SK-N-SH (cell line): Measurements from ENCODE around the gene SORBS1.

ENCODE experiments used
- CTCF ChIP-seq: fragments of 200-600 bp; sonication (generic); IDR thresholded peaks from 2 replicates; pipeline ENCODE4 v1.6.1; 2017; ENCODE audit warnings: antibody characterized with exemption, mild to moderate bottlenecking, moderate library complexity
- EP300 ChIP-seq, 2 experiments: IDR thresholded peaks; 2 replicates each; pipeline versions ENCODE4 v1.4.0 to v1.6.1; 2012; ENCODE audit warnings: borderline replicate concordance in 1 of 2, low read depth in 1 of 2, low read length in 1 of 2
- EZH2phosphoT487 ChIP-seq: fragments of 200-600 bp; sonication (generic); IDR thresholded peaks from 2 replicates; pipeline ENCODE4 v1.6.1; 2017; ENCODE audit warnings: low read depth, mixed run types, mild to moderate bottlenecking, antibody characterized with exemption, moderate library complexity, borderline replicate concordance
- NRF1 ChIP-seq: IDR thresholded peaks from 2 replicates; pipeline ENCODE4 v1.6.1; 2012; ENCODE audit warnings: low read depth, mild to moderate bottlenecking, low read length
- POLR2AphosphoS5 ChIP-seq: IDR thresholded peaks from 2 replicates; pipeline ENCODE4 v1.6.1; 2012; ENCODE audit warnings: low read depth, low read length
- TAF1 ChIP-seq: IDR thresholded peaks from 2 replicates; pipeline ENCODE4 v1.6.1; 2012; ENCODE audit warnings: low read depth, mild to moderate bottlenecking, low read length, moderate library complexity, borderline replicate concordance

GRCh38 chr10:95482501-95483233 lies 78.5 kb downstream of the SORBS1 start:
- TF ChIP-seq CTCF (no peak), EP300 (IDR thresholded peaks at IDR 0.05; ENCODE audit: borderline replicate concordance in 1 of 2, low read depth in 1 of 2, low read length in 1 of 2) (no peak), NRF1 (no peak), POLR2AphosphoS5 (no peak), TAF1 (no peak), EZH2phosphoT487 (no peak)
